MM.1S (cell line): Measurements from ENCODE around the gene RMDN3.

Experiments
- EZH2 ChIP-seq: fragments of 300-600 bp; sonication (generic); optimal IDR thresholded peaks from 2 replicates; pipeline ENCODE3; 2017; ENCODE audit warnings: low read depth, mild to moderate bottlenecking, antibody characterized with exemption, low read length, mixed read lengths
- EZH2phosphoT487 ChIP-seq: fragments of 300-600 bp; sonication (generic); IDR thresholded peaks from 2 replicates; pipeline ENCODE4 v1.6.1; 2018; ENCODE audit warnings: antibody characterized with exemption, low read length
- TF ChIP-seq, protein P1 (sequence below): fragments of 300-600 bp; sonication (generic); IDR thresholded peaks from 2 replicates; pipeline ENCODE4 v1.5.1; 2016; ENCODE audit warnings: antibody characterized with exemption, low read length, mixed read lengths

DNA sequence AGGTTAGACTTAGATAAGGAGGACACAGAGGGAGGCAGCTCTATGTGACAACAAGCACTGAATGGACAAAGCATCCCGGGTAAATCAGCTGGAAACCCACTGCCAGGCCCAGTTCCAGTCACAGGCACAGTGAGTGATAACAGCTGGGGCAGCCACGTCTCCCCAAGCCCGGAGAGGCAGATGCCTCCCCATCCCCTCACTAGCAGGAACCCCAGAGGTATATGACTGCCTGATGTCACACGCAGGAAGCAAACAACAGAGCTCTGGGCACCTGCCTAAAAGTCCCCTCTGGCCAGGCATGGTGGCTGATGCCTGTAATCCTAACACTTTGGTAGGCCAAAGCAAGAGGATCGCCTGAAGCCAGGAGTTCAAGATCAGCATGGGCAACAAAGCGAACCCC is 32.9 kb upstream of the RMDN3 start:
- TF ChIP-seq EZH2phosphoT487: no peak
- TF ChIP-seq, protein P1, sequence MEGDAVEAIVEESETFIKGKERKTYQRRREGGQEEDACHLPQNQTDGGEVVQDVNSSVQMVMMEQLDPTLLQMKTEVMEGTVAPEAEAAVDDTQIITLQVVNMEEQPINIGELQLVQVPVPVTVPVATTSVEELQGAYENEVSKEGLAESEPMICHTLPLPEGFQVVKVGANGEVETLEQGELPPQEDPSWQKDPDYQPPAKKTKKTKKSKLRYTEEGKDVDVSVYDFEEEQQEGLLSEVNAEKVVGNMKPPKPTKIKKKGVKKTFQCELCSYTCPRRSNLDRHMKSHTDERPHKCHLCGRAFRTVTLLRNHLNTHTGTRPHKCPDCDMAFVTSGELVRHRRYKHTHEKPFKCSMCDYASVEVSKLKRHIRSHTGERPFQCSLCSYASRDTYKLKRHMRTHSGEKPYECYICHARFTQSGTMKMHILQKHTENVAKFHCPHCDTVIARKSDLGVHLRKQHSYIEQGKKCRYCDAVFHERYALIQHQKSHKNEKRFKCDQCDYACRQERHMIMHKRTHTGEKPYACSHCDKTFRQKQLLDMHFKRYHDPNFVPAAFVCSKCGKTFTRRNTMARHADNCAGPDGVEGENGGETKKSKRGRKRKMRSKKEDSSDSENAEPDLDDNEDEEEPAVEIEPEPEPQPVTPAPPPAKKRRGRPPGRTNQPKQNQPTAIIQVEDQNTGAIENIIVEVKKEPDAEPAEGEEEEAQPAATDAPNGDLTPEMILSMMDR: no peak
- no peak for TF ChIP-seq EZH2
